RKO (cell line): ENCODE measurements around the gene AHCYL2.
"Not testable (repeated sequence)": the region's sequence is repeated elsewhere in the genome, so short reads cannot be mapped to it uniquely, and the experiment has no call there.

Experiments
- DNase-seq: peaks from one replicate; pipeline ENCODE4 v3.0.0-alpha.2; 2016; ENCODE audit warnings: low spot score

Gene AHCYL2

GRCh38 chr7:129454249-129454551 is 229.4 kb downstream of the AHCYL2 start:
- DNase-seq, result no peak

- no peak for DNase-seq
Measured at GRCh38 chr7:129456421-129456820, 231.6 kb downstream of the AHCYL2 start.

- DNase-seq, result no peak
Measured at GRCh38 chr7:129457101-129457500, 232.3 kb downstream of the AHCYL2 start.

- DNase-seq, result no peak
Measured at GRCh38 chr7:129458171-129458570, 233.3 kb downstream of the AHCYL2 start.

- DNase-seq, result no peak
Measured at GRCh38 chr7:129461809-129462208, 237.0 kb downstream of the AHCYL2 start.

- no peak for DNase-seq
Measured at GRCh38 chr7:129462420-129462819, 237.6 kb downstream of the AHCYL2 start.

- no peak for DNase-seq
Measured at GRCh38 chr7:129464194-129464593, 239.4 kb downstream of the AHCYL2 start.

- no peak for DNase-seq
Measured at GRCh38 chr7:129465080-129465479, 240.2 kb downstream of the AHCYL2 start.

GRCh38 chr7:129466796-129467195 is 242.0 kb downstream of the AHCYL2 start:
- no peak for DNase-seq

GRCh38 chr7:129468087-129468486 is 243.3 kb downstream of the AHCYL2 start:
- no peak for DNase-seq

GRCh38 chr7:129468547-129468946 is 243.7 kb downstream of the AHCYL2 start:
- no peak for DNase-seq

GRCh38 chr7:129469930-129470329 is 245.1 kb downstream of the AHCYL2 start:
- no peak for DNase-seq

GRCh38 chr7:129470411-129470810 is 245.6 kb downstream of the AHCYL2 start:
- DNase-seq, result no peak

- DNase-seq, result peak; percentile 83
Measured at GRCh38 chr7:129471402-129471827, 246.6 kb downstream of the AHCYL2 start.

GRCh38 chr7:129475931-129476330 is 251.1 kb downstream of the AHCYL2 start:
- not testable (repeated sequence) for DNase-seq

GRCh38 chr7:129476398-129476797 is 251.6 kb downstream of the AHCYL2 start:
- not testable (repeated sequence) for DNase-seq
